GM12872 (cell line): ENCODE measurements around the gene MAP3K9.

Experiments used
- CTCF ChIP-seq: IDR thresholded peaks from 3 replicates; pipeline ENCODE4 v1.5.1; 2011; ENCODE audit warnings: low read depth, mild to moderate bottlenecking, low read length, moderate library complexity; ENCODE audit not compliant: insufficient read depth

MAP3K9 gene

GRCh38 chr14:70803321-70804310 lies 5.7 kb downstream of the MAP3K9 start:
- TF ChIP-seq CTCF, result peak; percentile 19; the same call in 2 of the 3 replicates

- TF ChIP-seq CTCF, result no peak
Observed at GRCh38 chr14:70802379-70802778, 6.9 kb downstream of the MAP3K9 start.

GRCh38 chr14:70801836-70802235 lies 7.5 kb downstream of the MAP3K9 start:
- no peak for TF ChIP-seq CTCF

- TF ChIP-seq CTCF, result no peak
Observed at GRCh38 chr14:70796551-70796950, 12.8 kb downstream of the MAP3K9 start.

GRCh38 chr14:70794294-70794693 lies 15.0 kb downstream of the MAP3K9 start:
- no peak for TF ChIP-seq CTCF

GRCh38 chr14:70793637-70794036 lies 15.7 kb downstream of the MAP3K9 start:
- TF ChIP-seq CTCF, result no peak

GRCh38 chr14:70792939-70793338 lies 16.4 kb downstream of the MAP3K9 start:
- TF ChIP-seq CTCF, result no peak
